Activated naive CD8-positive, alpha-beta T cell treated with anti-CD3 and anti-CD28 coated beads, Interleukin-2, amount 10 ng/mL, durations not matched to agents 7 days and 5 days (primary cell): ENCODE results near the gene OR9G1. TPM values are rescaled to one million over a fixed set of nuclear protein-coding genes. Genes with fewer than 3 reads are reported as not detected.

Experiments
- ATAC-seq: fragments of 150-1000 bp; cut with Tn5 transposase; one replicate; pipeline ENCODE4 v1.10.0; 2021; ENCODE audit warnings: low read depth, moderate library complexity
- POLR2A ChIA-PET: fragments of 350-600 bp; sonication (Branson Sonifier 250); formaldehyde crosslinking; loops from one replicate; lab custom pipeline; 2021; ENCODE audit warnings: antibody characterized with exemption; lab: Charles Lee
- DNase-seq: peaks from one replicate; pipeline ENCODE4 v3.0.0; 2021
- H3K27ac Mint-ChIP-seq: one replicate; pipeline ENCODE4 v1.8.0; 2022; ENCODE audit warnings: mild to moderate bottlenecking, mixed read lengths
- H3K27me3 Mint-ChIP-seq: one replicate; pipeline ENCODE4 v1.8.0; 2022; ENCODE audit warnings: mild to moderate bottlenecking, moderate library complexity, mixed read lengths
- H3K36me3 Mint-ChIP-seq: one replicate; pipeline ENCODE4 v1.8.0; 2021; ENCODE audit warnings: mild to moderate bottlenecking, mixed read lengths
- H3K4me1 Mint-ChIP-seq: one replicate; pipeline ENCODE4 v1.8.0; 2021; ENCODE audit warnings: mixed read lengths
- H3K4me3 Mint-ChIP-seq: one replicate; pipeline ENCODE4 v1.8.0; 2022; ENCODE audit warnings: mild to moderate bottlenecking, moderate library complexity, mixed read lengths
- H3K9me3 Mint-ChIP-seq: one replicate; pipeline ENCODE4 v1.8.0; 2021; ENCODE audit warnings: mixed read lengths
- microRNA-seq: library from miRNA; unstranded; fragments of <30 nt; microRNA quantifications from one replicate; pipeline ENCODE4 v1.2.0, GENCODE V29; 2022
- total RNA-seq, 2 experiments: library from RNA; stranded (reverse); gene quantifications; one replicate each; pipeline ENCODE4 v1.2.3, GENCODE V29; 2021

Gene OR9G1
- total RNA-seq, 2 experiments from 2014 or later = not detected

DNA sequence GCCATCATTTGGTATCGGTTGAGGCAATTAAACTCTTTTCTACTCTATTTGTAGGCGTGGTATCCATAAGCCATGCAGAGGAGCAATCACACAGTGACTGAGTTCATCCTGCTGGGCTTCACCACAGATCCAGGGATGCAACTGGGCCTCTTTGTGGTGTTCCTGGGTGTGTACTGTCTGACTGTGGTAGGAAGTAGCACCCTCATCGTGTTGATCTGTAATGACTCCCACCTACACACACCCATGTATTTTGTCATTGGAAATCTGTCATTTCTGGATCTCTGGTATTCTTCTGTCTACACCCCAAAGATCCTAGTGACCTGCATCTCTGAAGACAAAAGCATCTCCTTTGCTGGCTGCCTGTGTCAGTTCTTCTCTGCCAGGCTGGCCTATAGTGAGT is 41.2 kb downstream of the OR9G1 start:
- POLR2A ChIA-PET = no interaction called here
- H3K27me3 Mint-ChIP-seq = no peaks in the 10 kb centered on the region

DNA sequence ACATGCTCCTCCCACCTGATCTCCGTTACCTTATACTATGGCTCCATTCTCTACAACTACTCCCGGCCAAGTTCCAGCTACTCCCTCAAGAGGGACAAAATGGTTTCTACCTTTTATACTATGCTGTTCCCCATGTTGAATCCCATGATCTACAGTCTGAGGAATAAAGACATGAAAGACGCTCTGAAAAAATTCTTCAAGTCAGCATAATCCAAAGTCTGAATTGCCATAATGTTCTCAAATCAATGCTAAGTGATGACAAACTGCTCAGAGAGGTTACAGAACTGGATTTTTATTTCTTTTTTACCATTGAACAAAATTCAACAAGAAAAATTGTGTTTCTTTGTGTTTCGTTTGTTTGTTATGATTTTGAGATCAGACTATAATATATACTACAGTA is 42.0 kb downstream of the OR9G1 start:
- no peak overlapping the region for H3K4me3 Mint-ChIP-seq
- DNase-seq (no peak), ATAC-seq (no peak)
- no peak overlapping the region for H3K27ac Mint-ChIP-seq
- H3K27me3 Mint-ChIP-seq = no peaks in the 10 kb centered on the region
- no peaks in the 10 kb centered on the region for H3K4me1 Mint-ChIP-seq
- POLR2A ChIA-PET = no interaction called here
- peaks cover 3% of the 10 kb centered on the region for H3K9me3 Mint-ChIP-seq
- no peaks in the 10 kb centered on the region for H3K36me3 Mint-ChIP-seq

More for the DNA sequence above, 41.2 kb downstream of the OR9G1 start:
- Mint-ChIP-seq H3K9me3 (peaks cover 3% of the 10 kb centered on the region), H3K4me1 (no peaks in the 10 kb centered on the region), H3K27ac (no peak overlapping the region), H3K4me3 (no peak overlapping the region), H3K36me3 (no peaks in the 10 kb centered on the region)
- ATAC-seq (no peak), DNase-seq (no peak)

DNA sequence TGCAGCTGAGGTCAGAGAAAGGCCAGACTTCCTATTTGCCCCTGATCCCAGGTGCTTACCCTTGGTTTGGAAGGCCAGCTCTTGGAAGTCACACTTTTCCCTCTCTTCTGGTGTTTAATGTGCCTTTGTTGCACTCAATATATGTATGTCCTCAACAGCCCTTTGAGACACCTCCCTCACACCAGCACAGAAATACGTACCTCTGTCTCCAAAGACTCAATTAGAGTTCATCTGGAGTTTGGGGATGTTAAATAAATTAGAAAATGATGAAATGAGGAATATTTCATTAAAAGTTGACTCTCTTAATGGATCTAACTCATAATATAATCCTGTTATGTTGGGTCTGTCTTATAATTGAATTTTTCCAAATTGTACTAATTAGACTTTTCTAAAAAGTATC is 49.7 kb downstream of the OR9G1 start, which contains the start of gene OR9G4:
OR9G4 (minus strand) TSS at position 101 of the 400 bp plus-strand sequence. CDS start 4,931 bp downstream, outside the sequence.
- no peak for ATAC-seq
- Mint-ChIP-seq H3K9me3 (peaks cover 5% of the 10 kb centered on the region), H3K4me1 (no peaks in the 10 kb centered on the region), H3K4me3 (no peak within 1 kb of the TSS), H3K27ac (no peak within 1 kb of the TSS), H3K27me3 (no peaks in the 10 kb centered on the region), H3K36me3 (no peaks in the 10 kb centered on the region)
- no peak for DNase-seq
- POLR2A ChIA-PET = no interaction called here

DNA sequence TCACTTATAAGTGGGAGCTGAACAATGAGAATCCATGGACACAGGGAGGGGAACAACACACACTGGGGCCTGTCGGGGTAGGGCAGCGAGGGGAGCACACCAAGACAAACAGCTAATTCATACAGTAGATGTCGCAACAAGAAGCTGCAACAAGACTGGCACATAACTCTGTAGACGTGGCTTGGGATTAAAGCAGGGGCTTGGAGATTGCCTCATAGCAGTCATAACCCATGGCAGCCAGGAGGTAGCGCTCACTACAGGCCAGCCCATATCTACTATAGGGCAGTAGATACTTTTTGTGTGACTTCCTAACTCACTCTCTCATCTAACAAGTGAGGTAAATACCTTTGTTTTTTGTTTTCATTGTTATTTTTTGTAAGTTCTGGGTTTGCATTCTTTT is 51.3 kb downstream of the OR9G1 start:
- ATAC-seq (no peak), DNase-seq (no peak)
- no peak overlapping the region for H3K4me3 Mint-ChIP-seq
- peaks cover 5% of the 10 kb centered on the region for H3K9me3 Mint-ChIP-seq
- no peaks in the 10 kb centered on the region for H3K4me1 Mint-ChIP-seq
- no peaks in the 10 kb centered on the region for H3K27me3 Mint-ChIP-seq
- POLR2A ChIA-PET = no interaction called here
- H3K27ac Mint-ChIP-seq = no peak overlapping the region
- no peaks in the 10 kb centered on the region for H3K36me3 Mint-ChIP-seq

DNA sequence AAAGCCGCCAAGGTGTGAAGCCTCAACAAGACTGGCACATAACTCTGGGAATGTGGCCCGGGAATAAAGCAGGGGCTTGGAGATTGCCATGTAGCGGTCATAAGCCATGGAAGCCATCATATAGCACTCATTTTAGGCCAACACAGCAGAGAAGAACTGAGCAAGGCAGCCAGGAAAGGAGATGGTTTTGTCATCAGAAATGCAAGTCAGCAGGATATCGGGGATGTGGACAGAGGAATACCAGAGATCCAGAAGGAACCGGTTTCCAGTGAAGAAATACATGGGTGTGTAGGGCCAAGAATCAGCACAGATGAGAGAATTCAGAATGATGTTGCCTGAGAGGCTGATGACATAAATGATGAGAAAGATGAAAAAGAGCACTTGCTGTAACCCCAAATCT is 52.6 kb downstream of the OR9G1 start:
- Mint-ChIP-seq H3K36me3 (no peaks in the 10 kb centered on the region), H3K4me3 (no peak overlapping the region), H3K27ac (no peak overlapping the region), H3K4me1 (no peaks in the 10 kb centered on the region), H3K27me3 (no peaks in the 10 kb centered on the region), H3K9me3 (peaks cover 5% of the 10 kb centered on the region)
- POLR2A ChIA-PET = no interaction called here
- no peak for DNase-seq
- no peak for ATAC-seq

Small RNA genes lying within 50 kb of the gene (microRNA-seq; reads per million reads assigned to microRNA genes)
- not detected for gene MIR6128

Other genes starting within 250 kb of the OR9G1 start
- not detected for gene OR5M3, start 225.7 kb upstream of the OR9G1 start, total RNA-seq
- gene OR5M8, start 207.7 kb upstream of the OR9G1 start, total RNA-seq = not detected
- gene OR5M11, start 155.8 kb upstream of the OR9G1 start, total RNA-seq = not detected
- not detected for gene OR5M10, start 121.4 kb upstream of the OR9G1 start, total RNA-seq
- not detected for gene OR5M1, start 84.2 kb upstream of the OR9G1 start, total RNA-seq
- not detected for gene OR5AP2, start 56.7 kb upstream of the OR9G1 start, total RNA-seq
- gene OR5AR1, start 35.4 kb upstream of the OR9G1 start, total RNA-seq = not detected
- not detected for gene OR9G4, start 49.6 kb downstream of the OR9G1 start, total RNA-seq